HEK293 (cell line): Measurements from ENCODE around the gene CTTN.

Experiments used
- CTCF ChIA-PET: fragments of 350-600 bp; formaldehyde crosslinking; extraction: SDS; loops from one replicate; lab custom pipeline; 2021; ENCODE audit warnings: antibody characterized with exemption; lab: Yijun Ruan, JAX
- POLR2A ChIA-PET: fragments of 300-600 bp; formaldehyde crosslinking; extraction: SDS; loops from one replicate; lab custom pipeline; 2020; ENCODE audit warnings: antibody characterized with exemption, inconsistent platforms; lab: Yijun Ruan, JAX
- H3K27ac ChIP-seq: fragments of 200-500 bp; sonication (Bioruptor generic); 2 replicates; pipeline ENCODE4 v1.5.1; 2014; ENCODE audit warnings: low read depth, low read length, control low read depth, inconsistent platforms; ENCODE audit errors: extremely low read depth
- H3K36me3 ChIP-seq, 2 experiments: fragments of 200-500 bp in 1 of 2; sonication (Bioruptor generic) in 1 of 2; 1 replicate in 1 of 2; 2 replicates in 1 of 2; pipeline ENCODE4 v1.5.1; 2014 to 2017; ENCODE audit warnings: inconsistent platforms in 2 of 2, low read length in 2 of 2; ENCODE audit not compliant: control insufficient read depth in 2 of 2, insufficient read depth in 1 of 2
- H3K4me1 ChIP-seq: fragments of 200-500 bp; sonication (Bioruptor generic); 2 replicates; pipeline ENCODE4 v1.5.1; 2014; ENCODE audit warnings: mild to moderate bottlenecking, low read length, inconsistent platforms; ENCODE audit not compliant: control insufficient read depth, insufficient read depth
- H3K4me3 ChIP-seq: 2 replicates; pipeline ENCODE4 v1.5.1; 2011; ENCODE audit warnings: low read depth, mild to moderate bottlenecking, control low read depth, low read length, moderate library complexity
- H3K9me3 ChIP-seq: fragments of 200-500 bp; sonication (Bioruptor generic); 2 replicates; pipeline ENCODE4 v1.5.1; 2014; ENCODE audit warnings: low read depth, low read length, inconsistent platforms; ENCODE audit not compliant: control insufficient read depth, insufficient read depth
- KLF10 ChIP-seq: fragments of 450-650 bp; IDR thresholded peaks from 2 replicates; pipeline ENCODE4 v1.5.1; 2018; ENCODE audit warnings: missing biosample characterization, mild to moderate bottlenecking, missing genetic modification characterization
- PATZ1 ChIP-seq: fragments of 450-650 bp; formaldehyde crosslinking; IDR thresholded peaks from 2 replicates; pipeline ENCODE4 v1.5.1; 2016; ENCODE audit warnings: missing biosample characterization, missing genetic modification characterization
- PRDM6 ChIP-seq: fragments of 450-650 bp; formaldehyde crosslinking; IDR thresholded peaks from 2 replicates; pipeline ENCODE4 v1.5.1; 2017; ENCODE audit warnings: missing biosample characterization, missing genetic modification characterization
- YY1 ChIP-seq: fragments of 450-650 bp; formaldehyde crosslinking; IDR thresholded peaks from 2 replicates; pipeline ENCODE4 v1.5.1; 2018; ENCODE audit warnings: missing biosample characterization, missing genetic modification characterization
- ZBTB7A ChIP-seq: fragments of 450-650 bp; formaldehyde crosslinking; IDR thresholded peaks from 2 replicates; pipeline ENCODE4 v1.5.1; 2016; ENCODE audit warnings: low read depth, missing biosample characterization, missing genetic modification characterization
- ZNF114 ChIP-seq: fragments of 450-650 bp; formaldehyde crosslinking; IDR thresholded peaks from 2 replicates; pipeline ENCODE4 v1.5.0; 2017; ENCODE audit warnings: missing biosample characterization, missing genetic modification characterization
- ZNF133 ChIP-seq: fragments of 450-650 bp; formaldehyde crosslinking; IDR thresholded peaks from 2 replicates; pipeline ENCODE4 v1.5.1; 2016; ENCODE audit warnings: missing biosample characterization, missing genetic modification characterization
- ZNF146 ChIP-seq: fragments of 450-650 bp; formaldehyde crosslinking; IDR thresholded peaks from 2 replicates; pipeline ENCODE4 v1.5.1; 2016; ENCODE audit warnings: missing biosample characterization, missing genetic modification characterization
- ZNF155 ChIP-seq: fragments of 450-650 bp; formaldehyde crosslinking; IDR thresholded peaks from 2 replicates; pipeline ENCODE4 v1.5.1; 2016; ENCODE audit warnings: missing biosample characterization, missing genetic modification characterization
- ZNF324 ChIP-seq: fragments of 450-650 bp; formaldehyde crosslinking; IDR thresholded peaks from 2 replicates; pipeline ENCODE4 v1.5.1; 2016; ENCODE audit warnings: missing biosample characterization, missing genetic modification characterization
- ZNF335 ChIP-seq: fragments of 450-650 bp; formaldehyde crosslinking; conservative IDR thresholded peaks from 2 replicates; pipeline ENCODE4 v1.5.1; 2016; ENCODE audit warnings: missing biosample characterization, missing genetic modification characterization
- ZNF530 ChIP-seq: fragments of 450-650 bp; formaldehyde crosslinking; IDR thresholded peaks from 2 replicates; pipeline ENCODE4 v1.5.1; 2016; ENCODE audit warnings: low read depth, missing biosample characterization, missing genetic modification characterization
- ZNF549 ChIP-seq: fragments of 450-650 bp; IDR thresholded peaks from 2 replicates; pipeline ENCODE4 v1.5.1; 2018; ENCODE audit warnings: missing biosample characterization, missing genetic modification characterization, mild to moderate bottlenecking, inconsistent platforms, moderate library complexity
- ZNF561 ChIP-seq: fragments of 450-650 bp; IDR thresholded peaks from 2 replicates; pipeline ENCODE4 v1.5.1; 2018; ENCODE audit warnings: missing biosample characterization, missing genetic modification characterization, borderline replicate concordance
- ZNF580 ChIP-seq: fragments of 450-650 bp; formaldehyde crosslinking; IDR thresholded peaks from 2 replicates; pipeline ENCODE4 v1.5.1; 2016; ENCODE audit warnings: missing biosample characterization, missing genetic modification characterization
- ZNF670 ChIP-seq: fragments of 450-650 bp; formaldehyde crosslinking; IDR thresholded peaks from 2 replicates; pipeline ENCODE4 v1.5.1; 2016; ENCODE audit warnings: missing biosample characterization, missing genetic modification characterization, low read depth
- ZNF704 ChIP-seq: fragments of 450-650 bp; formaldehyde crosslinking; IDR thresholded peaks from 2 replicates; pipeline ENCODE4 v1.5.1; 2016; ENCODE audit warnings: missing biosample characterization, missing genetic modification characterization
- ZSCAN18 ChIP-seq: fragments of 450-650 bp; formaldehyde crosslinking; IDR thresholded peaks from 2 replicates; pipeline ENCODE4 v1.5.1; 2016; ENCODE audit warnings: missing biosample characterization, missing genetic modification characterization
- TF ChIP-seq, protein P1 (sequence below): fragments of 450-650 bp; formaldehyde crosslinking; IDR thresholded peaks from 2 replicates; pipeline ENCODE4 v1.5.1; 2016; ENCODE audit warnings: missing biosample characterization, missing genetic modification characterization

CTTN gene

GRCh38 chr11:70405679-70406395, 7.5 kb downstream of the CTTN start (continued):
- TF ChIP-seq PRDM6 (tag by site-specific recombination) (no peak), ZNF549 (no peak), PATZ1 (no peak), ZNF133 (tag by site-specific recombination) (no peak)
- TF ChIP-seq, all 188 proteins: peak for 0

DNA sequence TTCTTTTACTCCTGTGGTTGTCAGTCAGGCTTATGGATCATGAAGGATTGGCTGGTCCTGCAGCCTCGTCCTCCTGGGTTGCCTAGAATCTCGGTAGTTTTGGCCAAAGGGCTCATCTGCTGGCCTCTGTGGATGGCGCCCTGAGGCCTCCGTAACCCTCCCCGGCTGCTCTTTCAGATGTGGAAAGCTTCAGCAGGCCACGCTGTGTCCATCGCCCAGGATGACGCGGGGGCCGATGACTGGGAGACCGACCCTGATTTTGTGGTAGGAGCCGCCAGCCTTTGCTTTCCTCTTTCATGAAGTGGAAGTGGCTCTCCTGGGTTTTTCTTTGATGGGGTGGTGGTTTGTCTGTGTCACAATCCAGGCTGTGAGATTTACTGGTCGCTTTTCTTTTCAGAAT, 8.8 kb downstream of the CTTN start:
- Histone ChIP-seq H3K9me3 (no peaks in the 10 kb centered on the region), H3K36me3 (peaks cover 15 to 76% of the 10 kb centered on the region in 2 experiments), H3K4me3 (no peak overlapping the region), H3K4me1 (no peaks in the 10 kb centered on the region), H3K27ac (no peak overlapping the region)
- POLR2A ChIA-PET = no interaction called here
- CTCF ChIA-PET = no interaction called here
- TF ChIP-seq ZNF146 (tag by site-specific recombination) = no peak
- TF ChIP-seq ZNF561 = no peak
- no peak for TF ChIP-seq ZNF704 (tag by site-specific recombination)
- no peak for TF ChIP-seq ZNF549
- no peak for TF ChIP-seq ZNF530
- TF ChIP-seq ZNF155 = no peak
- TF ChIP-seq, protein P1, sequence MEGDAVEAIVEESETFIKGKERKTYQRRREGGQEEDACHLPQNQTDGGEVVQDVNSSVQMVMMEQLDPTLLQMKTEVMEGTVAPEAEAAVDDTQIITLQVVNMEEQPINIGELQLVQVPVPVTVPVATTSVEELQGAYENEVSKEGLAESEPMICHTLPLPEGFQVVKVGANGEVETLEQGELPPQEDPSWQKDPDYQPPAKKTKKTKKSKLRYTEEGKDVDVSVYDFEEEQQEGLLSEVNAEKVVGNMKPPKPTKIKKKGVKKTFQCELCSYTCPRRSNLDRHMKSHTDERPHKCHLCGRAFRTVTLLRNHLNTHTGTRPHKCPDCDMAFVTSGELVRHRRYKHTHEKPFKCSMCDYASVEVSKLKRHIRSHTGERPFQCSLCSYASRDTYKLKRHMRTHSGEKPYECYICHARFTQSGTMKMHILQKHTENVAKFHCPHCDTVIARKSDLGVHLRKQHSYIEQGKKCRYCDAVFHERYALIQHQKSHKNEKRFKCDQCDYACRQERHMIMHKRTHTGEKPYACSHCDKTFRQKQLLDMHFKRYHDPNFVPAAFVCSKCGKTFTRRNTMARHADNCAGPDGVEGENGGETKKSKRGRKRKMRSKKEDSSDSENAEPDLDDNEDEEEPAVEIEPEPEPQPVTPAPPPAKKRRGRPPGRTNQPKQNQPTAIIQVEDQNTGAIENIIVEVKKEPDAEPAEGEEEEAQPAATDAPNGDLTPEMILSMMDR (tag by site-specific recombination) = no peak
- TF ChIP-seq ZBTB7A = no peak
- no peak for TF ChIP-seq ZNF335 (tag by site-specific recombination)
- no peak for TF ChIP-seq ZNF580 (tag by site-specific recombination)
- no peak for TF ChIP-seq ZNF114
- no peak for TF ChIP-seq ZNF324 (tag by site-specific recombination)
- TF ChIP-seq KLF10 (tag by site-specific recombination) = no peak
- TF ChIP-seq ZNF670 (tag by site-specific recombination) = no peak
- no peak for TF ChIP-seq ZSCAN18 (tag by site-specific recombination)
- no peak for TF ChIP-seq YY1 (tag by site-specific recombination)
